ENCODE data around the gene DNM3. TPM values are rescaled to one million over a fixed set of nuclear protein-coding genes. Genes with fewer than 3 reads are reported as not detected.

Gene DNM3
- total RNA-seq, 6 donors from 2014 or later, result 7.1 to 30.4 (median 10.3) TPM

DNA sequence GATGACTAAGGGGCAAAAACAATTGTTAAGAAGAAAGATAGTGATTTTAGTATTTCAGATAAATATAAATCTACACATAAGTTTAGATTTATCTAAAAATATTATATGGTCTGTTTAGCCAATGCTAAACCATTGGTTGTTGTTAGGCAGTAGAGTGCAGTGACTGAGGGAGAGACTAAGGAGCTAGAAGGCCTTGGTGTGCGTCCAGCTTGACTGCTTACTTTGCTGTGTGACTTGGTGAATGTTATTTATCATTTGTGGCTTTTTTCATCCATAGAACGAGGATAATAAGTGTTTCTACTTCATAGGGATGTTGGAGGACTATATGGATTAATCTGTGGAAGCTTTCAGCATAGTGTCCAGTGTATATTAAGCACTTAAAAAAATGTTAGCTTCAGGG, 314.5 kb downstream of the DNM3 start:
- Histone ChIP-seq H3K4me3 (no peak overlapping the region), H3K27ac (peak overlapping the region in 1 of 4 donors; percentile 39), H3K27me3 (no peaks in the 10 kb centered on the region), H3K9me3 (no peaks in the 10 kb centered on the region), H3K4me1 (peaks cover 0 to 10% (median 2%) of the 10 kb centered on the region in 4 donors), H3K36me3 (no peaks in the 10 kb centered on the region)
- DNase-seq (no peak), ATAC-seq (ENCODE audit: low FRiP score in 2 of 2) (no peak)
- TF ChIP-seq POLR2AphosphoS5 (IDR thresholded peaks at IDR 0.05), result no peak
- TF ChIP-seq EP300 (IDR thresholded peaks at IDR 0.05), result no peak
- no peak for TF ChIP-seq CTCF (IDR thresholded peaks at IDR 0.05)
- no peak for TF ChIP-seq POLR2A (IDR thresholded peaks at IDR 0.05)
- 86 to 87% methylated on average over 2 of the region's 2 CpGs for WGBS, 2 donors

DNA sequence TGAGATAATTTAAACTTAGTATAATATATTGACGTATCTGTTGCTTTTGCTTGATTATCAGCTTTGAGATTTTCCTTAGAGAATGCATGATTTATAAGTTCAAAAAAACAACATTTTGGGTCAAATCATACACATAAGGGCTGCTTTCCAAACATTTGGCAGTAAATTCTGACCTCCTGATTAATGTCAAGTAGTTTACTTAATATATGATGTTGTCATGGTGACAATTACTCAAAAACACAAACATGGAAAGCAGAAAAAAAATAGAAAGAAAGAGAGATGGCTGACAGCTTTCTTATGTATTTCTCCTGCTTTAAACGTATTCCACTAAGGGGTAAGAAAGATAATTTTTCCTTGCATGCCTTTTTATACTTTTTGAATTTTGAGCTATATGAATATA, 320.9 kb downstream of the DNM3 start:
- DNase-seq, result no peak
- Histone ChIP-seq H3K36me3 (no peaks in the 10 kb centered on the region), H3K9me3 (no peaks in the 10 kb centered on the region), H3K4me3 (no peak overlapping the region), H3K27me3 (no peaks in the 10 kb centered on the region), H3K27ac (no peak overlapping the region), H3K4me1 (no peaks in the 10 kb centered on the region)
- no peak for TF ChIP-seq CTCF (IDR thresholded peaks at IDR 0.05)
- TF ChIP-seq EP300 (IDR thresholded peaks at IDR 0.05), result no peak
- no peak for TF ChIP-seq POLR2AphosphoS5 (IDR thresholded peaks at IDR 0.05)
- no peak for TF ChIP-seq POLR2A (IDR thresholded peaks at IDR 0.05)
- WGBS, 2 donors, result 78 to 89% methylated on average over 2 of the region's 2 CpGs
- no peak for ATAC-seq (ENCODE audit: low FRiP score in 2 of 2)

- no peak overlapping the region for H3K4me3 ChIP-seq
- peaks cover 0 to 5% (median 0%) of the 10 kb centered on the region in 4 donors for H3K4me1 ChIP-seq
- H3K36me3 ChIP-seq, result no peaks in the 10 kb centered on the region
- H3K27ac ChIP-seq, result no peak overlapping the region
- 86 to 88% methylated on average over 4 of the region's 4 CpGs for WGBS, 2 donors
- H3K27me3 ChIP-seq, result no peaks in the 10 kb centered on the region
- DNase-seq (no peak), ATAC-seq (ENCODE audit: low FRiP score in 2 of 2) (no peak)
- TF ChIP-seq POLR2AphosphoS5 (IDR thresholded peaks at IDR 0.05), result no peak
- TF ChIP-seq EP300 (IDR thresholded peaks at IDR 0.05), result no peak
- TF ChIP-seq POLR2A (IDR thresholded peaks at IDR 0.05), result no peak
- no peak for TF ChIP-seq CTCF (IDR thresholded peaks at IDR 0.05)
- no peaks in the 10 kb centered on the region for H3K9me3 ChIP-seq
Measured at GRCh38 chr1:172163498-172164215, 322.4 kb downstream of the DNM3 start.

DNA sequence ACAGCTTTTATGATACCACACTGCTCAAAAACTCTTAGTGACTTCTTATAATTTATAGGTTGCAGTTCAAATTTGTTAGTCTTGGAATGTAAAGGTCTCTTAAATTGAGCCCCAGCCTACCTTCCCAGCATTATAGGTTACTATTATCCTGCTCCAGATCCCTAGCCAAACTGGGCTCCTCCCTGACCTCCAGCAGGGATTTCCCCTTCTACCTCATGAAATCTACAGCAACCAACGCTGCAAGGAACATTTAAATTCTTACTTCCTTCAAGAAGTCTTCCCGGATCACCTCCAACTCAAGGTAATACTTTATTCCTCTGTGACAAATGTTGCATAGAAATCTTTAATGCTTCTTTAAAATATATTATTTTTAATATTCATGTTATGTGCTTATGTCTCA, 324.1 kb downstream of the DNM3 start:
- Histone ChIP-seq H3K27ac (no peak overlapping the region), H3K4me1 (peaks cover 0 to 5% (median 0%) of the 10 kb centered on the region in 4 donors), H3K9me3 (no peaks in the 10 kb centered on the region), H3K36me3 (no peaks in the 10 kb centered on the region), H3K4me3 (no peak overlapping the region), H3K27me3 (no peaks in the 10 kb centered on the region)
- DNase-seq (no peak), ATAC-seq (ENCODE audit: low FRiP score in 2 of 2) (no peak)
- no peak for TF ChIP-seq POLR2A (IDR thresholded peaks at IDR 0.05)
- TF ChIP-seq CTCF (IDR thresholded peaks at IDR 0.05), result no peak
- no peak for TF ChIP-seq EP300 (IDR thresholded peaks at IDR 0.05)
- TF ChIP-seq POLR2AphosphoS5 (IDR thresholded peaks at IDR 0.05), result no peak
- WGBS, 2 donors, result 69 to 89% methylated on average over 2 of the region's 2 CpGs
